Measurements from ENCODE around the gene POPDC2.

The POPDC2 gene

DNA sequence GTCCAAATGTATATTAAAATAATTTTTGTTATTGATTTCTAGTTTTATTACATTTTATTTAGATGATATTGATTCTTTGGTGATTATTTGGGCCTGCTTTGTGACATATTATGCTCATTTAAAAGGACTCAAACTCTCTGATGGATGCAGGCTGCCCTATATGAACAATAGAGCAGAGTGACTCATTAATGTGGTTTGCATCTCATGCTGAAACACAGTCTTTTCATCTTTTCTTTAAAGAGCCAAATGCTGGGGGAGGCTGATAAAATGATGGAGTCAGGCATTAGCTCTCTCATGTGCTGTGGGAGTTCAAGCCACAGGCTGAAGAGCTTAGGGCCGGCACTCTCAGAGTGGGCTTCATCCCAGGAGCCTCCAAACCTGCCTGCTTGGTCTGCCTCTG is 55.5 kb downstream of the POPDC2 start:
- no peak for TF ChIP-seq CTCF (conservative IDR thresholded peaks at IDR 0.05; ENCODE audit: control insufficient read depth, insufficient read depth, low read depth, low read length)
- no peak overlapping the region for H3K4me3 ChIP-seq (ENCODE audit: control insufficient read depth, low read depth, low read length)
- DNase-seq (ENCODE audit: low read depth) = peak; percentile 63

DNA sequence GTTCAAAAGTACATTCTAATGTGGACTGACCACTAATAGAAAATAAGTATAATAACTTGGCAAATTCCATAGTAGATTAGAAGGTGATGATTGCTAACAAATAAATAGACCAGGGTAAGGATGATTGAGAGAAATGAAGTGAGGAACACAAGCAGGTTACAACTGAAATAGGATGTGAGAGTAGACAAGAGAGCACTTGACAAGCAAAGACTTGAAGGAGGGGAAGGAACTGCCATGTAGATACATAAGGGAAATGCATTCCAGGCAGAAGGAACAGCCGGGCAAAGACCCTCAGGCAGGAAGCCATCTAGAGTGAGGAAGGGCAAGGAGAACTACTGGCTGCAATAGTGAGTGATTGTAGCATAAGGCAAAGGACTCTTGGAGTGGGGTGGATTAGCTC is 57.7 kb downstream of the POPDC2 start:
- TF ChIP-seq CTCF (conservative IDR thresholded peaks at IDR 0.05; ENCODE audit: control insufficient read depth, insufficient read depth, low read depth, low read length) = no peak
- no peak for DNase-seq (ENCODE audit: low read depth)
- H3K4me3 ChIP-seq (ENCODE audit: control insufficient read depth, low read depth, low read length) = no peak overlapping the region

DNA sequence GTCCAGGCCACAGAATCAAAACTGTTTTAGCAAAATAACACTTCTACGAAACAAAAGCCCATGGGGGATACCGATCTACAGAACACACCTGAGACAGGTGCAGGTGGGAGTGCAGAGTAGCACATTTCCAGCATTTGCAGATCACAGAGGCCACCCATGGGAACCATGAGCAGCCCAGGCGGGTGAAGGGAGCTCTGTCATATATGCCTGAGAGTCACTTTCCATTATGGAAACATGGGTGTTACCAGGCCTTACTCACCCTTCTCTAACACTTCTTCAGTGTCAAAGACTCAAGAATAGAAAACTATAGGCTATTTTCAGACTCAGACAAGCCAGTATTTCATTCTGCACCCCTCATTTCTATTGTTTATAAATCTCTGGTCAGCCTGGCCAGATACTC is 59.2 kb downstream of the POPDC2 start:
- TF ChIP-seq CTCF (conservative IDR thresholded peaks at IDR 0.05; ENCODE audit: control insufficient read depth, insufficient read depth, low read depth, low read length) = no peak
- H3K4me3 ChIP-seq (ENCODE audit: control insufficient read depth, low read depth, low read length) = no peak overlapping the region
- no peak for DNase-seq (ENCODE audit: low read depth)

DNA sequence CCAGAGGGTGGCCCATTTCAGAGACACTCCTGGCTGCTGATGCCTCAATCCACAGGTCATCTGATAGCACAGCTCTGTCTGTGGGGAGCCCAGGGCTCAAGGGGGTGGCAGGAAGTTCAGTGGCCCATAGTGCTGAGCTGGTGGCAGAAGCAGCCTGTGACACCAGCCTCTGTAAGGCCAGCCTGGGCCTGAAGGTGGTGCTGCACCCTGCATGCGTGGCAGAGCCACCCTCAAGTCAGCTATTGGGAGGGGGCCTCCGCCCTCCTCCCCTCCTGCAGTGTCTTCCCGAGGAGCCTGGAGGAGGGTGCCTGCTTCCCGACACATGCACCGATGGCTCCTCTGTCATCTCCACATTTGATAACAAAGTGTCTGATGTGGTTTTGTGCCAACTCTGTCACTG is 59.7 kb downstream of the POPDC2 start:
- DNase-seq (ENCODE audit: low read depth) = no peak
- TF ChIP-seq CTCF (conservative IDR thresholded peaks at IDR 0.05; ENCODE audit: control insufficient read depth, insufficient read depth, low read depth, low read length) = peak; percentile 41
- H3K4me3 ChIP-seq (ENCODE audit: control insufficient read depth, low read depth, low read length) = no peak overlapping the region

- no peak for TF ChIP-seq CTCF (conservative IDR thresholded peaks at IDR 0.05; ENCODE audit: control insufficient read depth, insufficient read depth, low read depth, low read length)
- DNase-seq (ENCODE audit: low read depth) = no peak
- no peak overlapping the region for H3K4me3 ChIP-seq (ENCODE audit: control insufficient read depth, low read depth, low read length)
Measured at GRCh38 chr3:119599558-119600174, 60.7 kb downstream of the POPDC2 start.

GRCh38 chr3:119598410-119599098 is 61.8 kb downstream of the POPDC2 start:
- TF ChIP-seq CTCF (conservative IDR thresholded peaks at IDR 0.05; ENCODE audit: control insufficient read depth, insufficient read depth, low read depth, low read length) = no peak
- no peak for DNase-seq (ENCODE audit: low read depth)
- no peak overlapping the region for H3K4me3 ChIP-seq (ENCODE audit: control insufficient read depth, low read depth, low read length)
